ENCODE data around the gene CCDC158.

CCDC158 gene

DNA sequence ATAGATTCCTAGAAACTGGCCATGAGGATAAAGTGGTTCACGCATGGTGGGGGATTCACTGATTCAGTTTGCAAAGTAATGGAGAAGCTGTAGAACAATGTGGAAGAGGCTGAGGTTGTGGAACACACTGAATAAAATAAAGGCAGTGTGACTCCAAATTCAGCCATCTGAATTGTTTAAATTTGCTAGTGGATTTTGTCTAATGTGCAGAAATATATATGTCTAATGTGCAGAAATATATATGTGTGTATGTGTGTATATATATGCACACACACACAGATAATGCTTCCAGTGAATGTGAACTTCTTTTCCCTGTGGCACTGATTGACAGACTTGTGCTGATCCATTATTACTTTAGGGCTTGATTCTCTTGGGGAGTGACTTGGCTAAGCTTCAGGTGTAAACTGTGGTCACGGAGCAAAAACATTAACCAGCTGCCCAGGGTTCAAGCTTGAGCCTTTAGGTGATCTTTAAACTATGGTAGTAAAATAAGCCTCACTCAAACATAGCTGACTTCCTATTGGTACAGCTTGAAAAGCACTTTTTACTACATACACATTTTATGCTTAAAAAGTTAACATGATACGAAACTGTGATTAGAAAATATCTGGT lies 110.9 kb downstream of the CCDC158 start:
- TF ChIP-seq, protein P1, sequence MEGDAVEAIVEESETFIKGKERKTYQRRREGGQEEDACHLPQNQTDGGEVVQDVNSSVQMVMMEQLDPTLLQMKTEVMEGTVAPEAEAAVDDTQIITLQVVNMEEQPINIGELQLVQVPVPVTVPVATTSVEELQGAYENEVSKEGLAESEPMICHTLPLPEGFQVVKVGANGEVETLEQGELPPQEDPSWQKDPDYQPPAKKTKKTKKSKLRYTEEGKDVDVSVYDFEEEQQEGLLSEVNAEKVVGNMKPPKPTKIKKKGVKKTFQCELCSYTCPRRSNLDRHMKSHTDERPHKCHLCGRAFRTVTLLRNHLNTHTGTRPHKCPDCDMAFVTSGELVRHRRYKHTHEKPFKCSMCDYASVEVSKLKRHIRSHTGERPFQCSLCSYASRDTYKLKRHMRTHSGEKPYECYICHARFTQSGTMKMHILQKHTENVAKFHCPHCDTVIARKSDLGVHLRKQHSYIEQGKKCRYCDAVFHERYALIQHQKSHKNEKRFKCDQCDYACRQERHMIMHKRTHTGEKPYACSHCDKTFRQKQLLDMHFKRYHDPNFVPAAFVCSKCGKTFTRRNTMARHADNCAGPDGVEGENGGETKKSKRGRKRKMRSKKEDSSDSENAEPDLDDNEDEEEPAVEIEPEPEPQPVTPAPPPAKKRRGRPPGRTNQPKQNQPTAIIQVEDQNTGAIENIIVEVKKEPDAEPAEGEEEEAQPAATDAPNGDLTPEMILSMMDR (IDR thresholded peaks at IDR 0.05; ENCODE audit: low read length): no peak
- no peak for TF ChIP-seq EZH2 (IDR thresholded peaks at IDR 0.05; ENCODE audit: borderline replicate concordance, low read length)
- Histone ChIP-seq H3F3A (ENCODE audit: insufficient read depth, low read length) (no peaks in the 10 kb centered on the region), H3K4me3 (ENCODE audit: low read depth, low read length, poor library complexity, severe bottlenecking) (no peak overlapping the region), H3K9me3 (ENCODE audit: low read length) (no peaks in the 10 kb centered on the region), H3K27ac (ENCODE audit: low read depth, low read length, poor library complexity, severe bottlenecking) (no peak overlapping the region), H4K20me1 (ENCODE audit: insufficient read depth, low read length) (no peaks in the 10 kb centered on the region), H3K27me3 (ENCODE audit: insufficient read depth, low read length) (no peaks in the 10 kb centered on the region), H3K4me1 (ENCODE audit: insufficient read depth, low read length, severe bottlenecking) (no peaks in the 10 kb centered on the region), H3K9me2 (ENCODE audit: low read depth, low read length) (no peaks in the 10 kb centered on the region), H2AFZ (ENCODE audit: low read length) (no peak overlapping the region), H3K9ac (ENCODE audit: low read length) (no peak overlapping the region), H3K4me2 (ENCODE audit: low read length) (no peak overlapping the region), H3K36me3 (ENCODE audit: insufficient read depth, low read length) (no peaks in the 10 kb centered on the region), H3K79me2 (ENCODE audit: insufficient read depth, low read length) (no peaks in the 10 kb centered on the region)

DNA sequence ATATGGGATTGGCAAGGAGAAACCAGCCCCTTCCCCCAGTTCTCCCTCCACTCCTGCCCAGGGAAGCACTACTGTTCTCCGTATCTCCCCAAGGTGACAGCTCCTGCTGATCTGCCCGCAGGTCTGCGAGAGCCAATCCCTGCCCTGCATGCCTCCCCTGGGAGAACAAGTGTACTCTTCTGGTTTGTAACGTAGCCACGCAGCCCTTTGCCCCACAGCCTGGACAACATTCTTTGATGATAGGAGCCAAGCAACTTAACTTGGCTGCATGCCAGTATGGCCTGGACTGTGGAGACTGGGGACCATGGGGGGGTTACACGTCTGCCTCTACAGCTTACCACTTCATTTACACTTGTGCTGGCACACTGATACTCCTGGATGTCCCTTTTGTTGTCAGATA lies 112.4 kb downstream of the CCDC158 start:
- Histone ChIP-seq H4K20me1 (ENCODE audit: insufficient read depth, low read length) (no peaks in the 10 kb centered on the region), H2AFZ (ENCODE audit: low read length) (no peak overlapping the region), H3K4me2 (ENCODE audit: low read length) (no peak overlapping the region), H3K9me3 (ENCODE audit: low read length) (no peaks in the 10 kb centered on the region), H3K9me2 (ENCODE audit: low read depth, low read length) (no peaks in the 10 kb centered on the region), H3K9ac (ENCODE audit: low read length) (no peak overlapping the region), H3K36me3 (ENCODE audit: insufficient read depth, low read length) (no peaks in the 10 kb centered on the region), H3F3A (ENCODE audit: insufficient read depth, low read length) (no peaks in the 10 kb centered on the region), H3K79me2 (ENCODE audit: insufficient read depth, low read length) (no peaks in the 10 kb centered on the region), H3K27ac (ENCODE audit: low read depth, low read length, poor library complexity, severe bottlenecking) (no peak overlapping the region), H3K27me3 (ENCODE audit: insufficient read depth, low read length) (no peaks in the 10 kb centered on the region), H3K4me3 (ENCODE audit: low read depth, low read length, poor library complexity, severe bottlenecking) (no peak overlapping the region), H3K4me1 (ENCODE audit: insufficient read depth, low read length, severe bottlenecking) (no peaks in the 10 kb centered on the region)
- TF ChIP-seq, protein P1 (IDR thresholded peaks at IDR 0.05; ENCODE audit: low read length): no peak
- TF ChIP-seq EZH2 (IDR thresholded peaks at IDR 0.05; ENCODE audit: borderline replicate concordance, low read length): no peak

DNA sequence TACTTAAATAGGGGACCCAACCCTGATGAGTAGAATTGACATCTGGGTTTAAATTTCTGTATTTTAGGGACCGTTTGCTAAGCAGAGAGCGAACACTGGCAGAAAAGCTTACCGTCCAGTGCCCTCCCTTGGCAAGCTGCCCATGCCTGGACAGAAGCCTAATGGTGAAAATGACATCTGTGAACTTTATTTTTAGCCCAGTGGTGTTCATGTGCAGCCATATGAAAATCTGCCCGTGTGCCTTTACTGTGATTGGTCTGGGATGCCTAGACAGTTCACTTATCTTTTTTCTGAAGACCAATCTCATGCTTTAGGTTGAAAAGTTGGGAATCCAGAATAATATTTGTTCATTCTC lies 113.3 kb downstream of the CCDC158 start:
- TF ChIP-seq, protein P1 (IDR thresholded peaks at IDR 0.05; ENCODE audit: low read length): no peak
- no peak for TF ChIP-seq EZH2 (IDR thresholded peaks at IDR 0.05; ENCODE audit: borderline replicate concordance, low read length)
- Histone ChIP-seq H3F3A (ENCODE audit: insufficient read depth, low read length) (no peaks in the 10 kb centered on the region), H3K4me1 (ENCODE audit: insufficient read depth, low read length, severe bottlenecking) (no peaks in the 10 kb centered on the region), H3K79me2 (ENCODE audit: insufficient read depth, low read length) (no peaks in the 10 kb centered on the region), H3K4me3 (ENCODE audit: low read depth, low read length, poor library complexity, severe bottlenecking) (no peak overlapping the region), H3K27ac (ENCODE audit: low read depth, low read length, poor library complexity, severe bottlenecking) (no peak overlapping the region), H3K27me3 (ENCODE audit: insufficient read depth, low read length) (no peaks in the 10 kb centered on the region), H3K9ac (ENCODE audit: low read length) (no peak overlapping the region), H3K4me2 (ENCODE audit: low read length) (no peak overlapping the region), H3K9me3 (ENCODE audit: low read length) (no peaks in the 10 kb centered on the region), H3K36me3 (ENCODE audit: insufficient read depth, low read length) (no peaks in the 10 kb centered on the region), H3K9me2 (ENCODE audit: low read depth, low read length) (no peaks in the 10 kb centered on the region), H2AFZ (ENCODE audit: low read length) (no peak overlapping the region), H4K20me1 (ENCODE audit: insufficient read depth, low read length) (no peaks in the 10 kb centered on the region)
